ENCODE results near the gene ST3GAL6. TPM values are rescaled to one million over a fixed set of nuclear protein-coding genes. Genes with fewer than 3 reads are reported as not detected.

ST3GAL6 gene
- polyA plus RNA-seq, 3 donors: 21.0 to 49.5 (median 22.8) TPM

- H3K4me1 ChIP-seq (ENCODE audit: control insufficient read depth in 1 of 2, insufficient read depth in 2 of 2, low read length in 2 of 2): no peaks in the 10 kb centered on the region
- H3K4me3 ChIP-seq (replicated peaks in 1 of 3; ENCODE audit: low read depth in 2 of 3, low read length in 3 of 3): no peak overlapping the region
- 50% methylated on average over 2 of the region's 3 CpGs for WGBS (ENCODE audit: insufficient coverage)
- Mint-ChIP-seq H3K9me3 (peaks cover 0 to 3% (median 0%) of the 10 kb centered on the region in 7 donors), H3K4me3 (no peak overlapping the region), H3K36me3 (peaks cover 17 to 25% of the 10 kb centered on the region in 2 donors), H3K27ac (peak overlapping the region in 1 of 7 donors; percentile 57), H3K27me3 (ENCODE audit: low read depth in 3 of 3) (peaks cover 0 to 2% (median 0%) of the 10 kb centered on the region in 3 donors), H3K4me1 (no peaks in the 10 kb centered on the region)
- no peak overlapping the region for H3K4me2 ChIP-seq (replicated peaks; ENCODE audit: extremely low read depth, low read length, poor library complexity, severe bottlenecking)
- no peak overlapping the region for H3K27ac ChIP-seq (ENCODE audit: low read depth in 1 of 2, low read length in 2 of 2)
- H3K36me3 ChIP-seq (replicated peaks in 1 of 2; ENCODE audit: control insufficient read depth in 1 of 2, insufficient read depth in 2 of 2, low read length in 2 of 2): peaks cover 13 to 20% of the 10 kb centered on the region in 2 donors
- no peak overlapping the region for H2AFZ ChIP-seq (ENCODE audit: insufficient read depth, low read depth, low read length, poor library complexity, severe bottlenecking)
- no peaks in the 10 kb centered on the region for H3K9me3 ChIP-seq (replicated peaks in 1 of 2; ENCODE audit: control insufficient read depth in 1 of 2, insufficient read depth in 1 of 2, low read length in 2 of 2)
- H4K20me1 ChIP-seq (ENCODE audit: insufficient read depth, low read length): peaks cover 8% of the 10 kb centered on the region
- intact Hi-C loops (cut with micrococcal nuclease): no loop called here
- no peak for TF ChIP-seq CTCF (IDR thresholded peaks at IDR 0.05)
- no peak for DNase-seq
- no peaks in the 10 kb centered on the region for H3K79me2 ChIP-seq (ENCODE audit: insufficient read depth, low read length)
- H3K9ac ChIP-seq (ENCODE audit: insufficient read depth, low read length, poor library complexity, severe bottlenecking): no peak overlapping the region
- no peaks in the 10 kb centered on the region for H3K27me3 ChIP-seq (ENCODE audit: control insufficient read depth in 2 of 2, insufficient read depth in 2 of 2, low read length in 2 of 2)
These were observed 36.3 kb downstream of the ST3GAL6 start for GRCh38 chr3:98799479-98799878.

- Histone ChIP-seq H3K4me1 (ENCODE audit: control insufficient read depth in 1 of 2, insufficient read depth in 2 of 2, low read length in 2 of 2) (no peaks in the 10 kb centered on the region), H3K9me3 (replicated peaks in 1 of 2; ENCODE audit: control insufficient read depth in 1 of 2, insufficient read depth in 1 of 2, low read length in 2 of 2) (no peaks in the 10 kb centered on the region), H3K27ac (ENCODE audit: low read depth in 1 of 2, low read length in 2 of 2) (no peak overlapping the region), H3K27me3 (ENCODE audit: control insufficient read depth in 2 of 2, insufficient read depth in 2 of 2, low read length in 2 of 2) (no peaks in the 10 kb centered on the region), H3K4me2 (replicated peaks; ENCODE audit: extremely low read depth, low read length, poor library complexity, severe bottlenecking) (no peak overlapping the region), H3K36me3 (replicated peaks in 1 of 2; ENCODE audit: control insufficient read depth in 1 of 2, insufficient read depth in 2 of 2, low read length in 2 of 2) (peaks cover 4 to 11% of the 10 kb centered on the region in 2 donors), H3K79me2 (ENCODE audit: insufficient read depth, low read length) (no peaks in the 10 kb centered on the region), H4K20me1 (ENCODE audit: insufficient read depth, low read length) (no peaks in the 10 kb centered on the region), H3K4me3 (replicated peaks in 1 of 3; ENCODE audit: low read depth in 2 of 3, low read length in 3 of 3) (no peak overlapping the region), H3K9ac (ENCODE audit: insufficient read depth, low read length, poor library complexity, severe bottlenecking) (no peak overlapping the region), H2AFZ (ENCODE audit: insufficient read depth, low read depth, low read length, poor library complexity, severe bottlenecking) (no peak overlapping the region)
- WGBS (ENCODE audit: insufficient coverage): 100% methylated on average over 1 of the region's 3 CpGs
- Mint-ChIP-seq H3K9me3 (peaks cover 0 to 3% (median 0%) of the 10 kb centered on the region in 7 donors), H3K4me3 (no peak overlapping the region), H3K27me3 (ENCODE audit: low read depth in 3 of 3) (peaks cover 0 to 2% (median 0%) of the 10 kb centered on the region in 3 donors), H3K36me3 (peaks cover 8 to 16% of the 10 kb centered on the region in 2 donors), H3K27ac (peak overlapping the region in 1 of 7 donors; percentile 2), H3K4me1 (no peaks in the 10 kb centered on the region)
- intact Hi-C loops (cut with micrococcal nuclease): no loop called here
- TF ChIP-seq CTCF (IDR thresholded peaks at IDR 0.05): no peak
- no peak for DNase-seq
These were observed 37.3 kb downstream of the ST3GAL6 start for GRCh38 chr3:98800401-98800800.
